Transverse colon (tissue), 3 donors: ENCODE measurements around the gene MAU2.

Source experiments
- EP300 ChIP-seq: sonication (generic); formaldehyde crosslinking; IDR thresholded peaks from one replicate; pipeline ENCODE4 v1.6.1; 2017; ENCODE audit warnings: antibody characterized with exemption, low read depth
- TF ChIP-seq, protein P1 (sequence below), 5 experiments: fragments of 200-600 bp in 3 of 5; fragments of 450-650 bp in 2 of 5; sonication (generic) in 3 of 5; IDR thresholded peaks; 1 replicate in 2 of 5; 2 replicates in 3 of 5; pipeline ENCODE4 v1.5.1; 2016 to 2017; ENCODE audit warnings: antibody characterized with exemption in 5 of 5, inconsistent platforms in 3 of 5, mild to moderate bottlenecking in 2 of 5, moderate library complexity in 1 of 5

DNA sequence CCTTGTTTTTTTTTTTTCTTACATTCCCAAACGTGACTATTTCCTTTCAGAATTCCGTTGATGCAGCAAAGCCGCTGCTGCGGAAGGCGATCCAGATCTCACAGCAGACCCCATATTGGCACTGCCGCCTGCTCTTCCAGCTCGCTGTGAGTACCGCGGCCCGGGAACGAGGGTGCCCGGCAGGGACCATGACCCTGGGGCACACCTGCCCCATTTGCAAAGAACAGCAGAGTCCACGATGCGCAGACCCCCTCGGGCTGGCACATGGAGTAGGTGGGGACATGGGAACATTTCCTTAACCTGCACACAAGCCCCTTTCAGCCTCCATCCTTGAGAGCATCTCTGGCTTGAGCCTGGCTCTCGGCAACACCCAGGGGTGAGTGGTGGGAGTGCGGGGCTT is 16.5 kb downstream of the MAU2 start:
- TF ChIP-seq, protein P1, sequence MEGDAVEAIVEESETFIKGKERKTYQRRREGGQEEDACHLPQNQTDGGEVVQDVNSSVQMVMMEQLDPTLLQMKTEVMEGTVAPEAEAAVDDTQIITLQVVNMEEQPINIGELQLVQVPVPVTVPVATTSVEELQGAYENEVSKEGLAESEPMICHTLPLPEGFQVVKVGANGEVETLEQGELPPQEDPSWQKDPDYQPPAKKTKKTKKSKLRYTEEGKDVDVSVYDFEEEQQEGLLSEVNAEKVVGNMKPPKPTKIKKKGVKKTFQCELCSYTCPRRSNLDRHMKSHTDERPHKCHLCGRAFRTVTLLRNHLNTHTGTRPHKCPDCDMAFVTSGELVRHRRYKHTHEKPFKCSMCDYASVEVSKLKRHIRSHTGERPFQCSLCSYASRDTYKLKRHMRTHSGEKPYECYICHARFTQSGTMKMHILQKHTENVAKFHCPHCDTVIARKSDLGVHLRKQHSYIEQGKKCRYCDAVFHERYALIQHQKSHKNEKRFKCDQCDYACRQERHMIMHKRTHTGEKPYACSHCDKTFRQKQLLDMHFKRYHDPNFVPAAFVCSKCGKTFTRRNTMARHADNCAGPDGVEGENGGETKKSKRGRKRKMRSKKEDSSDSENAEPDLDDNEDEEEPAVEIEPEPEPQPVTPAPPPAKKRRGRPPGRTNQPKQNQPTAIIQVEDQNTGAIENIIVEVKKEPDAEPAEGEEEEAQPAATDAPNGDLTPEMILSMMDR (IDR thresholded peaks at IDR 0.05), result no peak
- TF ChIP-seq EP300, result no peak
